Measurements from ENCODE around the gene HOXA3.

- TF ChIP-seq POLR2A (IDR thresholded peaks at IDR 0.05; ENCODE audit: low read length) (no peak), SMC3 (IDR thresholded peaks at IDR 0.05) (no peak), CTCF (IDR thresholded peaks at IDR 0.05) (no peak), RNF2 (IDR thresholded peaks at IDR 0.05; ENCODE audit: borderline replicate concordance, low read depth) (no peak), ESRRA (IDR thresholded peaks at IDR 0.05; ENCODE audit: borderline replicate concordance, low read length) (no peak), ZC3H11A (IDR thresholded peaks at IDR 0.05) (no peak), CEBPB (IDR thresholded peaks at IDR 0.05) (no peak), MAZ (IDR thresholded peaks at IDR 0.05; ENCODE audit: borderline replicate concordance, low read depth, low read length) (no peak), FOXS1 (CRISPR knock-in tag; IDR thresholded peaks at IDR 0.05) (no peak), MAX (IDR thresholded peaks at IDR 0.05) (no peak), HOXA7 (CRISPR knock-in tag; IDR thresholded peaks at IDR 0.05) (no peak), EP300 (IDR thresholded peaks at IDR 0.05) (no peak), REST (IDR thresholded peaks at IDR 0.05) (no peak)
These were observed 12.1 kb upstream of the HOXA3 start for GRCh38 chr7:27164367-27165088.
